NCI-H1092 (cell line): ENCODE measurements around the gene THAP7.
"Not testable (repeated sequence)": the region's sequence is repeated elsewhere in the genome, so short reads cannot be mapped to it uniquely, and the experiment has no call there.

Source experiments
- DNase-seq: peaks from one replicate; lab custom pipeline; 2025; lab: John Stamatoyannopoulos, UW

The THAP7 gene

DNA sequence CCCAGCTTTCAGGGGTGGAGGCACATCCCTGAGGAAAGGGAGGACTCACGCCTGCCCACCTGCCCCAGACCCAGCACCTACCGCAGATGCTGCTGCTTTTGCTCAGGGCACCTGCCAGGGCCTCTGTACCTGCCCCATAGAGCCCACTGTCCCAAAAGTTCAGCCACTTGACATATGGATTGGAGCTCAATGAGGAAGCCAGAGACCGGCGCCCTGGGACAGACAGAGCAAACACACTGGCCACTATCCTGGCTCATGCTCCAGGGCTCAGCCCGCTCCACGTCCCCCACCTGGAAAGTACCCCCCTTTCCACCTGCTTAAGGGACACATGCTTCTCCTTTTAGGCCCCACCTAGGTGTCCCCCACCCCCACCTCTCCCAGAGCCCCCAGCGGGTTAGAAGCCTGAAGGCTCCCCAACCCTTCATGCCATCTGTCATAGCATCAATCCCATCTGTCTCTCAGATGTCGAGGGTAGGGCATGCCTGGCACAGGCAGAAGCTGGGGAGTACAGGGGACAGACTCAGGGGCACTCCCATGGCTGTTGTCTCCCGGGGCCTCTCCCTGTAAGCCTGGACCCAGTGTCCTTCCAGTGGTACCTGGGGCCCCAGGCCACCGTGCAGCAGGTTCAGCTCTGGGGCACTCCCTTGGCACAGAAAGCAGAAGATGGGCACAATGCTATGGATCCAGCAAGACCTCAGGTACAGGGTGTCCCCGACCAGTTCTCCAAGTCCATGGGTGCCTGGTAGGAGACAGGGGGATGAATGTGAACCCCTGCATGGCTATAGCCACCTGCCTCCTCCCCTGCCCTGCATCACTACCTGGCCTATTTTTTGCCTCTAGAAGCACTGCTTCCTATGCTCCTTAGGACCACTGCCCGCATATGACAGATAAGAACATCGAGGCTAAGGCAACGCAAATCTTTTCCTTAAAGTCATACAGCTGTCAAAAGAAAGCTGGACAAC lies 10.8 kb upstream of the THAP7 start:
- DNase-seq, result no peak

DNA sequence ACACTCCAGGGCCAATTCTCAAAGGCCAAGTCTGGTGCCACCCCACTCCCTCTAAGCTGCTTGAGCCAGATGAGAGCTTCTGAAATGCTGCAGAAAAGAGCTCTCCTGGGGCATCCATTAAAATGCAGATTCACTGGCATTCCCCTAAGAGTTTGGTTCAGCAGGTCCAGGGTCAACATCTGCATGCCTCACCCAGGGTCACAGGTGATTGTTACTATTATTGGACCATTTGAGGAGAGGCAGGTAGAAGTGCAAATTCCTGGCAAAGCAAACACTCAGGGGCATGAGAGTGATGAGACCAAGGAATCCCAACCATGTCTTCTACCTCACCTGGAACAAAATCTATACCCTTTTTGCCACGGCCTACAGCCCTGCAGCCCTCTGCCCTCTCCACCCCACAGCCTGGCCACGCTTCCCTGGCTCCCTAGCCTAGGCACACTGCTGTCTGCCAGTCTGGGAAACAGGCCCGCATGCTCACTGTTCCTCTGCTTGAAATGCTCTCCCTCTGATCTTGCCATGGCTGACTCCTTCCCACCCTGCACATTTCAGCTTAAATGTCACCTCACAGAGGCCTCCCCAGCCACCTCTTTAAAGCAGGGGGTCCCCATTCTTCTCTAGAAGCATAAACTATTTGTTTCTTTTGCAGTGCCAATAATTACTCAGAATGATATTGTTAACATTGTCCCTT lies 8.7 kb upstream of the THAP7 start:
- DNase-seq, result no peak

DNA sequence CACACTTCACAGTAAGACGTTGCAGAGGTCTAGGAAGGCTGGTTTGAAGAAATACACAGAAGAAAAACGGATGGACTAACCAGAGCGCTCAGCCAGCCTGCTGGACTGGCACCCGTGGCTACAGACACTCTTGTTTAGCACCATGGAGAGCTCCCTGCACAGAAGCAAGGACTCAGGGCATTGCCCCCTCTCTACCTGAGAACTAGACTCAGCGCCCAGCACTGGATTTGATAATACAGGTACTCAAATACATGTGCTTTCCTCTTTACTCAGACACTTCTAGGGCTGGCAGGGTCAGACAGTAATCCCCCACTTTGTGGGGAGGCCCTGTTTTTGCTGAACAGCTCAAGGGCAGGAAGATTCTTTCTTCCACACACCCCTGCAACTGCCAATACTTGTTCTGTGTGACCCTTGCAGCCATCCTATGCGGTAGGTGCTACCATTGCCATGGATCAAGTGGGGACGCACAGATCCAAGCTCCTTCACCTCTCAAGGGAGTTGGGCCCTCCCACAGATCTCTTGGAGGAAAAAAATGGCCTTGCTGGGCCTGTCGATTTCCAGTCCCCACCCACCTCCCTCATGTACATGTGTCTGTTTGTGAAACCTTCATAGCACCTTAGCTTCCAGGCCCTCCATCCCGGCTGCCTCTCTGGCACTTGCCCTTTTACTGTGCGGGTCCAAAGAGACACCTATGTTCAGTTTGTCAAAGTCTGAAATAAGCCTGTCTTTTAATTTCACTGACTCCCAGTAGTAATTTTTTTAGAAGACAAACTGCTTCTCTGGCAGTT lies 7.9 kb upstream of the THAP7 start:
- no peak for DNase-seq

DNA sequence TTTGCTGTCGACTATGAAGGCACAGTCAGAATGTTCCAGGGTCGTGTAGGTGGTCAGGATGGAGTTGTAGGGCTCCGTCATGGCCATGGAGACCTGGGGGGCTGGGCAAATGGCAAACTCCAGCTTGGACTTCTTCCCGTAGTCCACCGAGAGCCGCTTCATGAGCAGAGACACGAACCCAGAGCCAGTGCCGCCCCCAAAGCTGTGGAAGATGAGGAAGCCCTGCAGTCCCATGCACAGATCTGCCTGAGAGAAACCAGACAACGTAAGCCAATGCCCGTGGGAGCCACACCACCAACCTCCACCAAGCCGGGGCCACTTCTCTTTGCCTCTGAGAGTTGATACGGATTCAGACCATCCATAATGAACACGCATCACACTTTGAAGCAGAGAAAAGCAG lies 7.3 kb upstream of the THAP7 start:
- DNase-seq, result not testable (repeated sequence)

DNA sequence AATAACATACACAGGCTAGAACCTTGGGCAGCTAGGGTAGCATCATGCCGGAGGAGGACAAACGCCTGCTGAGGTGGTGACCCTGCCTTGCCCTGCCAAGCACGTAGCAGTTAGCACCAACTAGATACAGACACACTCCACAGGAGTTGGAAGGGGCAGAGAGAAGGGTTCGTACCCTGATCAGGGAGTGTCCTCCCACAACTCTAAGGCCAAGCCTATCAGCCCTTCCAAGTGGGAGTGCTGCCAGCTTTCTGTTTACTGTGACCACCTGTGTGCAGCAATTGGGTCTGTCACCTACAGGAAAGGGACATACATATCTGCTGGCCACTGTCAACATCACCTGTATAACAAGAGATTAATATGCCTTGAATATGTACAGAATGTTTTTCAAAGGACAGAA lies 1.9 kb upstream of the THAP7 start:
- DNase-seq, result no peak

DNA sequence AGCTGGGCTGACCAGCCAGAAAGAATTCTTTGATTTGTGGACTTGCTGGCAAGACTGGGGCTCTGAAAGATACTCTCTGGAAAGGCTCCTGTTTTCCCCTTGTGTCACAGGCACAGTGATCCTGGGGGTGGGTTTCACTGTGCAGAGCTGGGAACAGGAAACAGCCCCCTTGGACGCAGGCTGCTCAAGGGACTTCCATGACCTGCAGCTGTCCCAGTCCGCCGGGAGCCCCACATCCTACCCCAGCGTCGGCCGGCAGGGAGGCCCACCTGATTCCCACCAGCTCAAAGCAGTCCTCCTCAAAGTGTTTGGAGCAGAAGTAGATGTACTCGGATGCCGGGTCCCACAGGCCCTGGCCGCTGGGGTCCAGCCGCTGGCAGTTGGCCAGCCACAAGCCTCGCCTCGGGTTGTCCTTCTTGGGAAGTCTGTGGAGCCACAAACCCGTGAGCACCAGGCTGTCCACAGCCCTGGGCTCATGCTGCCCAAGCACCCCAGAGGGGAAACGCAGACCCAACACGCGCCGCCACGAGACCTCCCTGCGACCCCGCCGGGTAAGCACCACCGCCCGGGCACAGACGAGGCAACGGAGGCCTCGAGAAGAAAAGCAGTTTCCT lies 824 bp downstream of the THAP7 start:
- DNase-seq, result no peak

DNA sequence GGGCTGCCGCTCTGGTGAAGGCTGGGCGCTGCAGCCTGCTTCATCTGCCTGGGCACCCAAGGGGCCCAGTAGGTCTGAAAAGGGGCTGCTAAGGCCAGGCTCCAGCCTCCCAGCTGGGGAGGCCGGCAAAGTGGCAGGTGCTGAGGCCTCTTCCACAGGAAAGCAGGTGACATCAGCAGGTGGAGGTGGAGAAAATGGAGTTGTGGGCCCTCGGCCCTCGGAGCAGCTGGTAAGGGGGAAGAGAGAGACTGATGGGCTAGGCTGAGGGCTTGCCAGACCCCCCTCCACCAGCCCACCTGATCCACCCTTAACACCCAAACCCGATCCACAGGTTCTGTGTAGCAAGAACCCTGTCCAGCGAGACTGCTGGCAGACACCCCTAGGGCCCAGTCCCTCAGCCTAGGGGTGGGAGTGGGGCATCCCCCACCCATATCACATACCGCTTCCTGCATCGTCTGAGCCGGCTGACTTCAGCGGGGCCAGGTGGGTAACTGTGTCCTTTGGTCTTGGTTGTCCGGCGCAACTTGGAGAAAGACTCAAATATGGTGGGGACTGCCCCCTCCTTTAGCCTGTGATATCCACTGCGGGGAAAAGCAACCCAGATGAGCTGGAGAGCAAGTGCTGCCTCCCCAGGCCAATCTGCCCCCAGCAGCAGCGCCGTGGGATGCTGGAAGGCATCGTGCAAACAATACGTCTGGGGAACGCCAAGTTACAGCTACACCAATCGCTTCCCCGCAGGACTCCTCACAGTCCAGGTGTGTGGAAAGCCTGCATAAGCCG lies 1.5 kb downstream of the THAP7 start:
- DNase-seq, result no peak

DNA sequence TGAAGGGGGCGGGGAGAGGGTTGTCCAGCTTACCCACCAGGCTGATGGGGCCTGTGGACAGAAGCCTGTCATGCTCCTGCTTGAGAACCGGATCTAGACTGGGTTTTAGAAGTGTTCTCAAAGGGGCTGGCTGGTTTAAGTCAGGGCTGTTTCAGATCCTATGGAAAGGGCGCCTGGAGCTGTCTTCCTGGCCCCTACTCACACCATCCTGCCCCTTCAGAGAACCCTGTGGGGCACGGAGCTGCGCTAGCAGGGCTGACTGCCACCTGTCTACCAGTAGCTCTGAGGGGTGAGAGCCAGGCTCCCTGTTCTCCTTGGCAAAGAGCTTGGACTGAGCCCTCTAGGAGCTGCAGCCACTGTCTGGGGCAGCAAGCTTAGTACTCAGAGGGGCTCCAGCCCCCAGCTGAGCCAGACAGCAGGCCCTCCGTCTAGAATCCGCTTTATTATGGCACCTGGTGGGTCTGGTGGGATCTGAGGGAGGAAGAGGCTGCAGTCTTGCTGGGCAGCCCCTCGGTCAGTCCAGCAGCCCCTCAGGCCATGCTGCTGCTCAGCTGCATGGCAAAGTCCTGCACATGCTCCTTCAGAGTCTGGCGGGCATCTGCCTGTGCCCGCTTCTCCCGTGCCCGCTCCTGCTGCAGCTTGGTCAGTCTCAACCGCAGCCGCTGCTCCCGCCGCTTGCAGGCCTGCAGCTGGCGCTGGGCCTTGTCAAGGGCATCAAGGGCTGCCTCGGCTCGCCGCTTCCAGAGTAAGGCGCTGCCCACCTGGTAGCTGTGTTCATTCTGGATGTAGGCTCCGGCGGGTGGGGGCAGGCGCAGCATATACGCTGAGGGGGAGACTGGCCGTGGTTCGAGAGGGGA lies 2.3 kb downstream of the THAP7 start:
- DNase-seq, result no peak

DNA sequence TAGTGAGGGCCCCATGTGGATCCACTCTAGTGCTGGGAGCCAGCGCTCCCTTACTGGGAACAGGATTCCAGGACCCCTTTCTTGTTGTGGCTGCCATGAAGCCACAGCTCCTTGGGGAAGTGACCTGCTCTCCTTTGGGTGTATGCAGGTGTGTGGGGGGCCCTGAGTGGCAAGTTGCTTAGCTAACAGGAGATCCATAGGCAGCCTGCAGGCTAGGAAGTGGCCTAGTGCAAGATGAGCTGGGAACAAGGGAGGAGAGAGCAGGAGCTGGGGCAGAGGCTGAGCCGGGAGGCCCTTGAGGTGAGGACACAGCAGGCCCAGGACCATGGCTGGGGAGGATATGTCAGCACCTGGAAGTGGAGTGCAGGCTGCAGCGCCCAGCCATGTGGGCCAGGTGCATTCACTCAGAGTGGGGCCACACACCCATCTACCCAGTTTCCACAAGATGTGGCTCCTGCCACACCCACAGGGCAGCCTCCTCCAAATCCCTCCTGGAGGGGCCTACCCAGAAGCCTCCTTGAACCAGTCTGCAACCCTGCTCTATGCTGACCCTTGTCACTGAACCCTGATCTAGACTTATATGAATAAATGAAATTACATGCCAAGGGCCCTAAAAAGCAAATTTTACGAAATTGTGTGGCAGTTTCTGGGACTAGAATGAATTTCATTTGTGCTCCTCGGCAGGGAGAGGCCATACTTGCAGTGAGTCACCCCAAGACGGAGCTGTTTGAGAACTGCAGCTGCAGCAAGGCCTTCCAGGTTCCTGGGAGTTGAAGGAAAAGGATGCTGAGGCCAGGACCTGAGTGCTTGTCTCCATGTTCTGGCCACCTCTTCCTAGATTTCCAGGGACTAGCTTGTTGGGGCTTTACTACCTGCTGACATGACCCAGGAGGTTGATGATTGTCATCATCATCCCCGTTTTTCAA lies 3.2 kb downstream of the THAP7 start:
- DNase-seq, result no peak

DNA sequence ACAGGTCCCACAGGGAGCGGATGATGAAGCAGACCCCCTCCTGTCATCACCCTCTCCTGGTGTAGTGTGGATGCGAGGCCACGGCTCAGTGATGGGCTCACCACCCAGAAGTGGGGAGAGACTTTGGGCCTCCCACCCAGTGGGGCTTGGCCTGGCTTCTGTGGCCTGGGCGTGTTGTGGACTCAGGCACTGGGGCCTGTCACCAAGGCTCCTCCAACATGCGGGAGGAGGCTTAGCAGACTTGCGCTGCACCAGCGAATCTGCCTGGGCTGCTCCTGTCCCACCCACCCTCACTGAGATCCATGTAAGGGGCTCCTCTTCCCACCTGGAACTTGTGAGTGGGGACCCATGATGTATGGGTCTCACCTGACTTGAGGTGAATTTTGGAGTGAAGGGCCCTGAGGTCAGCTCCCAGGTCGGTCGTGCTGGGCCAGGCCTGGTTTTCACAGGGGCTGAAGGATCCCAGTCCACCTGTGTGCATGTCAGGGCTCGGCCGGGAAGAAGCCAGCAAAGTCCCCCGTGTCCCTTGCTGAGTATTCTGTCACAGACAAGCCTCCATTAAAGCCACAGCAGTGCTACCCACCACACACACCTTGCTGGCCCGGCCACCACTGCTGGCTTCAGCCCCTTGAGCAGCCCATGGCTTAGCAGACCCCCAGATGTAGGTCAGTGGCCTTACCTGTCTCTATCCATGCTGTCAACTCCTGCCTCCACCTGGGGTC lies 4.2 kb downstream of the THAP7 start:
- no peak for DNase-seq

DNA sequence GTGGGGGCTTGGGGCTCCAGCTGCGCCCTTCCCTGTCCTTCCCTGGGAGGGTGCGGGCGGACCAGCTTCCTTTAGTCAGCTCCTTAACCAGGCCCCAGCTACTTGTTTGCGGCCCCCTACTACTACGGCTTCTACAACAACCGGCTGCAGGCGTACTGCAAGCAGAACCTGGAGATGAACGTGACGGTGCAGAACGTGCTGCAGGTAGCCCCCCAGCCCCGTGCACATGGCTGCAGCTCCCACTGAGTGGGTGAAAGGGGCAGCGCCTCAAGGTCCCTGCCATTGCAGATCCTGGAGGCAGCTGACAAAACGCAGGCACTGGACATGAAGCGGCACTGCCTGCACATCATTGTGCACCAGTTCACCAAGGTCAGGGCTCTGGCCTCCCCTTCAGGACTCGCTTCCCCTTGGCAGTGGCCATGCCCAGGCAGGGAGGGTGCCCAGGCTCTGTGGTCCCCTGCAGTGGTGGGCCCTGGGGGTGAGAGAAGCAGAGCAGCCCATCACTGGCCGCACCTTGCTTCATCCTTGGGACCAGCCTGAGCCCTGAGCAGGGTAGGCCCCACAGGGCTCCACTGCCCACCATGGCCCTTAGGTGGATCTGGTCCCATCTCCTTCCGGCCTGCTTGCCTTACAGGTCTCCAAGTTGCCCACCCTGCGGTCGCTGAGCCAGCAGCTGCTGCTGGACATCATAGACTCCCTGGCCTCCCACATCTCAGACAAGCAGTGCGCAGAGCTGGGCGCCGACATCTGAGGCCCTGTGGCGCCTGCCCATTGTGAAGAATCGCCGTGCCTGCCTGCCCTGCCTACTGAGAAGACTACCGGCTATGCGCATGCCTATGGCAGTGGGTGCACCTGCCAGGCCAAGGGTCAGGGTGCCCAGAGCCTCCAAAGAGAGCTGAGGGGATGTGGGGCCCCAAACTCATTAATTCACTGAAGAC lies 5.1 kb downstream of the THAP7 start:
- no peak for DNase-seq

DNA sequence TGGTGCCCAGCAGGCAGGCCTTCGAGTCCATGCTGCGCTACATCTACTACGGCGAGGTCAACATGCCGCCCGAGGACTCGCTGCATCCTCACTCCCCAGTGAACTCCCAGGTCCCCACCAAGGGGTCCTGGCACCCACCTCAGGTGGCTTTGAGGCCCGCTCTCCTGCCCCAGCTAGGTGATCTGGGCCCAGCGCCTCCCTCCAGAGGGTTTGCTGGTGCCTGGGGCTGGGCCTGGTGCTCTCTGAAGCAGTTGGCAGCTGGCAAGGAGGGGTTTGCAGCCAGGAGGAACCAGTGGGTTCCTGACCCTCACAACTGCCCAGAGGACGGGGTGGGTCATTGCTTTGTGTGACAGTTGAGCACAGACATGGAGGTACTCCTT lies 5.9 kb downstream of the THAP7 start:
- DNase-seq, result no peak

DNA sequence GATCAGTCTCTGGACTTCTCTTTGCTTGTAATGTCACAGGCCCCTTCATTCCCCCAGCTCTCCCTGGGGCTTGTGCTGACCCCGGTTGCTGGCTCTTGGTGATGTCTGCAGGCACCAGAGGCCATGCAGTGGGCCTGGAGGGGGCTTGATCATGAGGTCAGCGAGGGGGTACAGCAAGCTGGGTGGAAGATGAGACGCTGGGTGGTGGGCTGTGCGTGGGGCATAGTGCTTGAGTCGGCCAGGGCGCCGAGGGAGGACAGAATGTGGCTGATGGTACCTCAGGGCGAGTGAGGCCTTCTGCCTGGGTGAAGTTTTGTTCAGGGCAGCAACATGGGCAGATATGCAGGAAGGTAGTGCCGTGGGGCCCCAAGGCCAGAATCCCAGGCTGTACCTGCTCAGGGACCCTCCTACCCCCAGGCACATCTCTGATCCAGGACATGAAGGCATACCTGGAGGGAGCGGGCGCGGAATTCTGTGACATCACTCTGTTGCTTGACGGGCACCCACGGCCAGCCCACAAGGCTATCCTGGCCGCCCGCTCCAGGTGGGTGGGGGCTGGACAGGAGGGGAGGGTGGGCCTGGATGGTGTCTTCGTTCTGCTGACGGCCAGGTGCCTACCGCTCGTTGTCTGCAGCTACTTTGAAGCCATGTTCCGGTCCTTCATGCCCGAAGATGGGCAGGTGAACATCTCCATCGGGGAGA lies 6.4 kb downstream of the THAP7 start:
- DNase-seq, result no peak

DNA sequence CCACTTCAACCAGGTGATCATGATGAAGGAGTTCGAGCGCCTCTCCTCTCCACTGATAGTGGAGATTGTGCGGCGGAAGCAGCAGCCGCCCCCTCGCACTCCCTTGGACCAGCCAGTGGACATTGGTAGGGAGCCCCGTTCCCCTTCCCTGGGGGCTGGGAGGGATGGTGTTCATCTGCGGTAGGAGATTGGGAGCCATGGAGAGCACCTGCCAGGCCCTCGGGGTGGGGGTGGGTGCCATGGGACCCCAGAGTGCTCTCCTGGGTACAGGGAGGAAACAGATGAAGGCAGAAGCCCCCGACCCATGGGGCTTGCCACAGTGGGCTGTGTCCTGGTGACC lies 7.0 kb downstream of the THAP7 start:
- DNase-seq, result no peak

DNA sequence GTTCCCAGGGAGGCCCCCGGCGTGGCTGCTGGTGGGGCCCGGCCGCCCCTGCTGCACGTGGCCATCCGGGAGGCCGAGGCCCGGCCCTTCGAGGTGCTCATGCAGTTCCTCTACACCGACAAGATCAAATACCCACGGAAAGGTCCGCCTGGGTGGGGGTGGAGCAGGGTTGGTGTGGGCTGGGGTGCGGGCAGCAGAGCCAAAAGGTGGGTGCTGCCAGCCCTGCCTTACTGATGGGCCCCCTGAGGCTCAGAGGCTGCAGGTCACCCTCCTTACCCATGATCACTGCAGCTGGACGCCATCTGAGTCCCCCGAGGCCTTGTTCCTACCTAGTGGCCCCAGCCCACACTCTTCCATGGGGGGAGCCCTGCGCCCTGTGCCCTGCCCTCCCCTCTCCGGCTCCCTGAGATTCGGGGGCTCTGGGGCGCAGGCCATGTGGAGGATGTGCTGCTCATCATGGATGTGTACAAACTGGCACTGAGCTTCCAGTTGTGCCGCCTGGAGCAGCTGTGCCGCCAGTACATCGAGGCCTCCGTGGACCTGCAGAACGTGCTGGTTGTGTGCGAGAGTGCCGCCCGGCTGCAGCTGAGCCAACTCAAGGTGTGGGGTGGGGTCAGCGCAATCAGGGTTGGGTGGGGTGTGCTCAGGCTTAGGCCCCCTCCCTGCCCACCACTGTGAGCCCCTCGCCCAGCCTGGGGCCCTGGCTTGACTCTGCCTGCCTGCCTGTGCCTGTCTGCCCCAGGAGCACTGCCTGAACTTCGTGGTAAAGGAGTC lies 7.6 kb downstream of the THAP7 start:
- no peak for DNase-seq
